Activated naive CD4-positive, alpha-beta T cell treated with anti-CD3 and anti-CD28 coated beads for 36 hours (primary cell): ENCODE measurements around the gene NPSR1. TPM values are rescaled to one million over a fixed set of nuclear protein-coding genes. Genes with fewer than 3 reads are reported as not detected.
"Not testable (repeated sequence)": the region's sequence is repeated elsewhere in the genome, so short reads cannot be mapped to it uniquely, and the experiment has no call there.

Source experiments
- CTCF ChIA-PET: fragments of 350-600 bp; sonication (Branson Sonifier 250); formaldehyde crosslinking; loops from one replicate; lab custom pipeline; 2021; ENCODE audit warnings: antibody characterized with exemption; lab: Charles Lee
- DNase-seq: peaks from one replicate; pipeline ENCODE4 v3.0.0-alpha.2; 2020
- H3K27ac Mint-ChIP-seq: one replicate; pipeline ENCODE4 v1.8.0; 2021; ENCODE audit warnings: mild to moderate bottlenecking, mixed read lengths
- H3K27me3 Mint-ChIP-seq: one replicate; pipeline ENCODE4 v1.8.0; 2021; ENCODE audit warnings: low read depth, mixed read lengths
- H3K36me3 Mint-ChIP-seq: one replicate; pipeline ENCODE4 v1.8.0; 2021; ENCODE audit warnings: low read depth, mixed read lengths
- H3K4me1 Mint-ChIP-seq: one replicate; pipeline ENCODE4 v1.8.0; 2021; ENCODE audit warnings: low read depth, mixed read lengths
- H3K4me3 Mint-ChIP-seq: one replicate; pipeline ENCODE4 v1.8.0; 2021; ENCODE audit warnings: mild to moderate bottlenecking, moderate library complexity, mixed read lengths
- H3K9me3 Mint-ChIP-seq: one replicate; pipeline ENCODE4 v1.8.0; 2021; ENCODE audit warnings: mixed read lengths
- intact Hi-C: fragments of 100-400 bp; cut with micrococcal nuclease; formaldehyde crosslinking; loops from one replicate; pipeline ENCODE4 v1.15.1; 2023
- total RNA-seq, 2 experiments: library from RNA; stranded (reverse); gene quantifications; one replicate each; pipeline ENCODE4 v1.2.3, GENCODE V29; 2021

NPSR1 gene
- total RNA-seq, 2 experiments from 2014 or later = not detected

DNA sequence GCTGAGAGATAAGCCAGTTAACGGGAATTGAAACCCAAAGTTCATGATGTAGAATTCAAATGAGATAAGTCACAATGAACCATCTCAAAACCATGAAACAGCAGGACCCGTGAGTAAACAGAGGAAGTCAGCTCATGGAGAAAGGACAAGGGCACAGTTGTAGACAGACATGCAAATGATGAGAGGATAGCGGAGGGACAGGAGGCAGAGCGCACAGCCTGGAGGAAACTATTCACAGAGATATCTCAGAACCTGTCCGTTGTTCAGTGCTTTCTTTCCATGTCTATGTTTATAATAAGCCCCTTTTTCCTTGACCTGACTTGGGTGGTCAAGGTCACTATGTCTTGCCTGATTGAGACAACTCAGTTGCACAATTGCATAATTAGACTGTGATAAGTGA, 208.2 kb downstream of the NPSR1 start:
- H3K27ac Mint-ChIP-seq, intact Hi-C loops, H3K4me1 Mint-ChIP-seq, H3K4me3 Mint-ChIP-seq, CTCF ChIA-PET, DNase-seq, H3K9me3 Mint-ChIP-seq, H3K36me3 Mint-ChIP-seq: not testable (repeated sequence)
- H3K27me3 Mint-ChIP-seq = peaks cover 17% of the 10 kb centered on the region

DNA sequence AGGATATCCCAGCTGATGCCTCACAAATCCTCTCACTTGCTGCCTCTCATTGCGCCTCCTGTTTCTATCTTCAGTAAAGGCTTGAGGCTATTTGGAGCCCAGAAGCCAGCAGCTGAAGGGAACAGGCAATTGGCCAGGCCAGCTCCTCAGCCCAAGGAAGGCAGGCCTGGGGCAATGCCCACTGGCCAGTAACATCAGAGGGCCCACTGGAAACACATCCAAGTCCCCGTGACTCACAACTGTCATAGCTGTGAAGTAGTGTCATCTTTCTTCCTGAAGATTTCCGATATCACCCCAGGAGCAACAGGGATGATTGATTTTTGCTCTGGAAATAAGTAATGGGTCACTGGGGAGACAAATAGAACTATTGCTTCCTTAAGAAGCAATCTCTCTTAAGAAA, 209.3 kb downstream of the NPSR1 start:
- H3K4me3 Mint-ChIP-seq, H3K4me1 Mint-ChIP-seq, intact Hi-C loops, H3K36me3 Mint-ChIP-seq, H3K9me3 Mint-ChIP-seq, DNase-seq, CTCF ChIA-PET, H3K27ac Mint-ChIP-seq, H3K27me3 Mint-ChIP-seq: not testable (repeated sequence)

- H3K36me3 Mint-ChIP-seq, H3K4me3 Mint-ChIP-seq, H3K27ac Mint-ChIP-seq, H3K4me1 Mint-ChIP-seq, H3K27me3 Mint-ChIP-seq, CTCF ChIA-PET, intact Hi-C loops, DNase-seq: not testable (repeated sequence)
- H3K9me3 Mint-ChIP-seq = peaks cover 12% of the 10 kb centered on the region
These were observed 210.6 kb downstream of the NPSR1 start for GRCh38 chr7:34868602-34869001.

DNA sequence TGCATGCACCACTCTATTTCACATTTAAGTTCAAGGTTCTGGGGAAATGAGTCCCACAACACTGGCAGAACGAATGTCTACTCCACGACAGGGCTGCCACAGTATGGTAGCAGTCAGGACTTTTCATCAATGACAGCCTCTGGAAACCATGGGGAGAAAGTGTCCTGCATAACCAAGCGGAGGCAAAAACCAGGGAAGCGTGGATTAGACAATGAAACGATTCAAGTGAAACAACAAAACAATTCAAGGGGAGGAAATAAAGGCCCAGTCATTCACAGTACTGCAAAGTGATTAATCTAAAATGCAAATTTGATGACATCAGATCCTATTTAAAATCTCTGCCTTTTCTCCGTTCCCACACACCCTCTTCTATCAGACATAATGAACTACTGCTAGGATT, 211.0 kb downstream of the NPSR1 start:
- peaks cover 12% of the 10 kb centered on the region for H3K9me3 Mint-ChIP-seq
- peaks cover 3% of the 10 kb centered on the region for H3K27me3 Mint-ChIP-seq
- no peaks in the 10 kb centered on the region for H3K4me1 Mint-ChIP-seq
- no peaks in the 10 kb centered on the region for H3K36me3 Mint-ChIP-seq
- no peak overlapping the region for H3K27ac Mint-ChIP-seq
- DNase-seq = no peak
- CTCF ChIA-PET = no interaction called here
- H3K4me3 Mint-ChIP-seq = no peak overlapping the region
- intact Hi-C loops = no loop called here

GRCh38 chr7:34870041-34870440, 212.0 kb downstream of the NPSR1 start:
- H3K27me3 Mint-ChIP-seq, intact Hi-C loops, CTCF ChIA-PET, DNase-seq, H3K4me3 Mint-ChIP-seq, H3K36me3 Mint-ChIP-seq, H3K27ac Mint-ChIP-seq, H3K4me1 Mint-ChIP-seq: not testable (repeated sequence)
- peaks cover 12% of the 10 kb centered on the region for H3K9me3 Mint-ChIP-seq

DNA sequence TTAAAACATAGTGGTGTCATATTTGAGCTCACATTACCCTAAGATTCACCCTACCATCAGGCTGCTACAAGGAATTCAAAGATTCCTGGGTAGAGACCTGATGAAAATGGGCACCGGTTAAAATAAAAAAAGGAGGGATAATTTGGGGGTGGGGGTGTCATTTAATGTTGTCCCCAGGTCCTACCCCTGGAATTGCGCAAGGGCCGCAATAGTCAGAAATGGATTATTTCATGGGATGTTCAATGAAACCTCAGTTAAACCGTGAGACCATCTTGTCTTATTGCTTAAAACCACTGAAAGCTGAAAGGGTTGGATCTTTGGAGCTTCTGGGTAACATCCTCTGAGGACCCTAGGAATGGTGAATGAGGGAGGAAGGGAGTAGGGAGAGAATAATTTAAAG, 216.3 kb downstream of the NPSR1 start:
- CTCF ChIA-PET, H3K27ac Mint-ChIP-seq, DNase-seq, intact Hi-C loops, H3K4me1 Mint-ChIP-seq, H3K36me3 Mint-ChIP-seq, H3K4me3 Mint-ChIP-seq, H3K27me3 Mint-ChIP-seq: not testable (repeated sequence)
- peaks cover 12% of the 10 kb centered on the region for H3K9me3 Mint-ChIP-seq

GRCh38 chr7:34875481-34875880, 217.5 kb downstream of the NPSR1 start:
- Mint-ChIP-seq H3K27ac (no peak overlapping the region), H3K36me3 (no peaks in the 10 kb centered on the region), H3K4me3 (no peak overlapping the region), H3K9me3 (peaks cover 12% of the 10 kb centered on the region), H3K4me1 (no peaks in the 10 kb centered on the region), H3K27me3 (peaks cover 2% of the 10 kb centered on the region)
- CTCF ChIA-PET = no interaction called here
- no peak for DNase-seq
- intact Hi-C loops = no loop called here

DNA sequence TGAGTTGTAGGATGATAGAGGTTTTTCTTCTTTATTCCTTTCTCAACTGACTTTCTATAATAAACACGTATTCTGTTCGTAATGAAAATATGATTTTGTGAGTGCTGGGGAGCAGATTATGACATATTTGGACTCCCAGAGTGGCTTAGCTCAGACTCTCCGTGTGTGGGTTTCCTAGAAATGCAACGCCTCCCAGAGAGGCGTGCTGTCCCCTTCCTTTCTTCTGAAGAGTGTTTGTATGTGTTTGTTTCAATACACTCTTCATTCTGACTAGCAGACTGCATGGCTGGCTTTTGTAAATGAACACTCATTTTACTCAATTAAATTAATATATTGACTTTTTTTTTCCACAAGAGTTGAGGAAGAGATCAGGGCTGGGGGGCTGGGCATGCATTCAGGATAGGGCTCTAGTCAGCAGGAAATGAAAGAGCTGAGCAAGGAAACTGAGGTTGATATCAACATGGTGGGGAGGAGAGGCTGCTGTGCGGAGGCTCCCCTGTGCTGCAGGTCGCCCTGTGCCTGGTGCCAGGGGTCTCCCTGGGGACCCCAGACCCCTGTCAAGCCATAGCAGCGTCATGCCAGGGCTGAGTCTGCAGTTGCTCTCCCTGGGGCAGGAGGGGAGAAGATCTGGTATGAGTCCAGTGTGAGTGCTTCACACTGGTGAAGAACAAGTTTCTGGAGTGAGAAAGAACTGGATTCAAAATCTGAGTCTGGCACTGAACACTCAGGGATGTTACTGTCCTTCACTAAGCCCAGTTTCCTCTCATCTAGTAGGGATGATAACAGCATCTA, 221.1 kb downstream of the NPSR1 start:
- CTCF ChIA-PET, H3K4me3 Mint-ChIP-seq, H3K4me1 Mint-ChIP-seq, H3K27ac Mint-ChIP-seq, H3K27me3 Mint-ChIP-seq, intact Hi-C loops, H3K36me3 Mint-ChIP-seq, DNase-seq: not testable (repeated sequence)
- H3K9me3 Mint-ChIP-seq = peaks cover 11% of the 10 kb centered on the region

GRCh38 chr7:34879871-34880270, 221.9 kb downstream of the NPSR1 start:
- Mint-ChIP-seq H3K36me3 (no peaks in the 10 kb centered on the region), H3K4me3 (no peak overlapping the region), H3K9me3 (peaks cover 12% of the 10 kb centered on the region), H3K27me3 (peaks cover 2% of the 10 kb centered on the region), H3K4me1 (no peaks in the 10 kb centered on the region), H3K27ac (no peak overlapping the region)
- CTCF ChIA-PET = no interaction called here
- intact Hi-C loops = no loop called here
- DNase-seq = no peak

- CTCF ChIA-PET, intact Hi-C loops, H3K36me3 Mint-ChIP-seq, DNase-seq, H3K4me1 Mint-ChIP-seq, H3K27me3 Mint-ChIP-seq, H3K27ac Mint-ChIP-seq, H3K4me3 Mint-ChIP-seq: not testable (repeated sequence)
- peaks cover 12% of the 10 kb centered on the region for H3K9me3 Mint-ChIP-seq
These were observed 225.8 kb downstream of the NPSR1 start for GRCh38 chr7:34883855-34884254.

DNA sequence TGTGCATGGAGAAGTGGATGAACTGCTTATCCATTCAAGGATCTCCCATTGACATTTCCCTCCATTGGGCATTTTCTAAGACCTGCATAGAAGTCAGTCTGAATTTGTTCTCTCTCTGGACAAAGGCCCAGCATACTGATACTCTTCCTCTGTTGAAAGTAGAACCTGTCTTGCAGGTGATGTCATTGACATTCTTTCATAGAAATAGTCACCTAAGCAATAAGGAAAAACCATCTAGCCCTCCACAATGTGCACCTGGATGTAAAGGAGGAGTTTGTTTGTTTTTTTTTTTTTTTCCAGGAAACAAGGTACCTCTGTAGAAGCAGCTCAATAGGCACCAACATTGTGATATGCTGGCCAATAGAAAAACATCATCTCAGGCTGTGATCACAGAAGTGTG, 228.8 kb downstream of the NPSR1 start:
- Mint-ChIP-seq H3K36me3 (no peaks in the 10 kb centered on the region), H3K4me1 (no peaks in the 10 kb centered on the region), H3K9me3 (peaks cover 11% of the 10 kb centered on the region), H3K27me3 (peaks cover 8% of the 10 kb centered on the region), H3K4me3 (no peak overlapping the region), H3K27ac (no peak overlapping the region)
- no peak for DNase-seq
- intact Hi-C loops = no loop called here
- CTCF ChIA-PET = no interaction called here

GRCh38 chr7:34889951-34890350, 231.9 kb downstream of the NPSR1 start:
- Mint-ChIP-seq H3K27ac (no peak overlapping the region), H3K4me3 (no peak overlapping the region), H3K27me3 (peaks cover 13% of the 10 kb centered on the region), H3K9me3 (peaks cover 4% of the 10 kb centered on the region), H3K4me1 (no peaks in the 10 kb centered on the region), H3K36me3 (no peaks in the 10 kb centered on the region)
- intact Hi-C loops = no loop called here
- CTCF ChIA-PET = no interaction called here
- no peak for DNase-seq

DNA sequence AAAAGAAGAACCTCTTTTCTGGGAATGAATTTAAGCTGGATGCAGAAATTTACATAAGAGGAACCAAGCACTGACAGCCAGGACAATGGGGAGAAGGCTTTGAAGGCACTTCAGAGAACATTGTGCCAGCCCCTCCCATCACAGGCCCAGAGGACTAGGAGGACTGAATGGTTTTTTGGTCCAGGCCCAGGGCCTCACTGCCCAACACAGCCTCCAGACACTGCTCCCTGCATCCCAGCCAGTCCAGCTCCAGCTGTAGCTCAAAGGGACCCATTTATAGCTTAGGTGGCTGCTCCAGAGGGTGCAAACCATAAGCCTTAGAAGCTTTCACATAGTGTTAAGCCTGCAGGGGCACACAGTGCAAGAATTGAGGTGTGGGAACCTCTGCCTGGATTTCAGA, 237.2 kb downstream of the NPSR1 start:
- H3K9me3 Mint-ChIP-seq = peaks cover 14% of the 10 kb centered on the region
- no peak overlapping the region for H3K27ac Mint-ChIP-seq
- no peak overlapping the region for H3K4me3 Mint-ChIP-seq
- no peaks in the 10 kb centered on the region for H3K4me1 Mint-ChIP-seq
- H3K36me3 Mint-ChIP-seq = peaks cover 1% of the 10 kb centered on the region
- H3K27me3 Mint-ChIP-seq = peaks cover 18% of the 10 kb centered on the region
- intact Hi-C loops = no loop called here
- DNase-seq = no peak
- CTCF ChIA-PET = no interaction called here
